HepG2 (cell line): ENCODE measurements around the gene KRT76. TPM values are rescaled to one million over a fixed set of nuclear protein-coding genes. Genes with fewer than 3 reads are reported as not detected.

Experiments
- SYNCRIP ChIP-seq: fragments of 200-400 bp; formaldehyde crosslinking; IDR thresholded peaks from 2 replicates; pipeline ENCODE4 v1.6.1; 2018; ENCODE audit warnings: mild to moderate bottlenecking, low read depth, low read length; ENCODE audit not compliant: insufficient read depth
- polyA plus RNA-seq, 8 experiments: library from polyadenylated mRNA; depleted of rRNA in 3 of 8; stranded (reverse) in 7 of 8; unstranded in 1 of 8; fragments of >200 nt; fragmentation: Illumina TruSeq in 4 of 8; extraction: Trizol in 4 of 8; gene quantifications; 2 replicates each; pipeline versions ENCODE4 v1.2.1 to v1.2.3, GENCODE V29; 2011 to 2016; ENCODE audit warnings: low read depth in 4 of 8, missing spikeins in 1 of 8, mixed read lengths in 1 of 8; ENCODE audit not compliant: insufficient read depth in 1 of 8
- total RNA-seq, 5 experiments: library from RNA; depleted of rRNA; stranded (reverse); fragments of >200 nt; fragmentation: Illumina TruSeq; extraction: Trizol; gene quantifications; 2 replicates each; pipeline ENCODE4 v1.2.3, GENCODE V29; 2016; ENCODE audit warnings: low read depth in 1 of 5
- TF ChIP-seq, protein P1 (sequence below), 2 experiments: fragments of 450-650 bp in 1 of 2; sonication (generic) in 1 of 2; formaldehyde crosslinking in 1 of 2; IDR thresholded peaks; 2 replicates each; pipeline versions ENCODE4 v1.6.1 to v1.8.0; 2016 to 2022; ENCODE audit warnings: antibody characterized with exemption in 1 of 2, mild to moderate bottlenecking in 1 of 2, missing genetic modification reagents in 1 of 2
- TF ChIP-seq, protein P2 (sequence below): fragments of 450-650 bp; IDR thresholded peaks from 2 replicates; pipeline ENCODE4 v1.6.1; 2016

KRT76 gene
- total and polyA plus RNA-seq, 2 of the 13 experiments (the other 11 are each of a cell fraction or from before 2014, with no cell fraction given) = not detected

DNA sequence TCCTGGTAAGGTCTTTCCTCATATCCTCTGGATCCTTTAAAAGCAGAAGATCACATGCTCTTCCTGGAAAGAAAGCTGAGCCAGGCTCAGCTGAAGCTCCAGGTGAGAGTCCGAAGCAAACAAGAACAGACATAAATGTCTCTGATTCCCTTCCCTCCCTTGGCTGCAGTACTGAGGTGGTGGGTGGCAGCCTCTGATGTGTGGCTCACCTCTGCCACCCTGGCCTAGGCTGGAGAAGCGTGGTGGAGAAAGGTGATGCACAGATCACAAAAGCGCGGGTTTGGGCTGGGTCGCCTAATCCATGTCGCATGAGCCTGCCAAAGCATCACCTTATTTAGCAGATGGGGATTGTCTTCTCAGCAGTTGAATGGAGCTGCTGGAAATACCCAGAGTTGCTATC lies 2.8 kb upstream of the KRT76 start (continued):
- TF ChIP-seq, protein P1, sequence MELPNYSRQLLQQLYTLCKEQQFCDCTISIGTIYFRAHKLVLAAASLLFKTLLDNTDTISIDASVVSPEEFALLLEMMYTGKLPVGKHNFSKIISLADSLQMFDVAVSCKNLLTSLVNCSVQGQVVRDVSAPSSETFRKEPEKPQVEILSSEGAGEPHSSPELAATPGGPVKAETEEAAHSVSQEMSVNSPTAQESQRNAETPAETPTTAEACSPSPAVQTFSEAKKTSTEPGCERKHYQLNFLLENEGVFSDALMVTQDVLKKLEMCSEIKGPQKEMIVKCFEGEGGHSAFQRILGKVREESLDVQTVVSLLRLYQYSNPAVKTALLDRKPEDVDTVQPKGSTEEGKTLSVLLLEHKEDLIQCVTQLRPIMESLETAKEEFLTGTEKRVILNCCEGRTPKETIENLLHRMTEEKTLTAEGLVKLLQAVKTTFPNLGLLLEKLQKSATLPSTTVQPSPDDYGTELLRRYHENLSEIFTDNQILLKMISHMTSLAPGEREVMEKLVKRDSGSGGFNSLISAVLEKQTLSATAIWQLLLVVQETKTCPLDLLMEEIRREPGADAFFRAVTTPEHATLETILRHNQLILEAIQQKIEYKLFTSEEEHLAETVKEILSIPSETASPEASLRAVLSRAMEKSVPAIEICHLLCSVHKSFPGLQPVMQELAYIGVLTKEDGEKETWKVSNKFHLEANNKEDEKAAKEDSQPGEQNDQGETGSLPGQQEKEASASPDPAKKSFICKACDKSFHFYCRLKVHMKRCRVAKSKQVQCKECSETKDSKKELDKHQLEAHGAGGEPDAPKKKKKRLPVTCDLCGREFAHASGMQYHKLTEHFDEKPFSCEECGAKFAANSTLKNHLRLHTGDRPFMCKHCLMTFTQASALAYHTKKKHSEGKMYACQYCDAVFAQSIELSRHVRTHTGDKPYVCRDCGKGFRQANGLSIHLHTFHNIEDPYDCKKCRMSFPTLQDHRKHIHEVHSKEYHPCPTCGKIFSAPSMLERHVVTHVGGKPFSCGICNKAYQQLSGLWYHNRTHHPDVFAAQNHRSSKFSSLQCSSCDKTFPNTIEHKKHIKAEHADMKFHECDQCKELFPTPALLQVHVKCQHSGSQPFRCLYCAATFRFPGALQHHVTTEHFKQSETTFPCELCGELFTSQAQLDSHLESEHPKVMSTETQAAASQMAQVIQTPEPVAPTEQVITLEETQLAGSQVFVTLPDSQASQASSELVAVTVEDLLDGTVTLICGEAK (IDR thresholded peaks at IDR 0.05) = no peak
- TF ChIP-seq, protein P1 (CRISPR knock-in tag; IDR thresholded peaks at IDR 0.05) = no peak
- TF ChIP-seq SYNCRIP = no peak
- TF ChIP-seq, protein P2, sequence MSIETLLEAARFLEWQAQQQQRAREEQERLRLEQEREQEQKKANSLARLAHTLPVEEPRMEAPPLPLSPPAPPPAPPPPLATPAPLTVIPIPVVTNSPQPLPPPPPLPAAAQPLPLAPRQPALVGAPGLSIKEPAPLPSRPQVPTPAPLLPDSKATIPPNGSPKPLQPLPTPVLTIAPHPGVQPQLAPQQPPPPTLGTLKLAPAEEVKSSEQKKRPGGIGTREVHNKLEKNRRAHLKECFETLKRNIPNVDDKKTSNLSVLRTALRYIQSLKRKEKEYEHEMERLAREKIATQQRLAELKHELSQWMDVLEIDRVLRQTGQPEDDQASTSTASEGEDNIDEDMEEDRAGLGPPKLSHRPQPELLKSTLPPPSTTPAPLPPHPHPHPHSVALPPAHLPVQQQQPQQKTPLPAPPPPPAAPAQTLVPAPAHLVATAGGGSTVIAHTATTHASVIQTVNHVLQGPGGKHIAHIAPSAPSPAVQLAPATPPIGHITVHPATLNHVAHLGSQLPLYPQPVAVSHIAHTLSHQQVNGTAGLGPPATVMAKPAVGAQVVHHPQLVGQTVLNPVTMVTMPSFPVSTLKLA = no peak
